Left ventricle myocardium inferior (tissue), 1 donor: Measurements from ENCODE around the gene RGS16. TPM values are rescaled to one million over a fixed set of nuclear protein-coding genes. Genes with fewer than 3 reads are reported as not detected.

Experiments
- DNase-seq: peaks from one replicate; pipeline ENCODE4 v3.0.0-alpha.2; 2020
- H3K27ac ChIP-seq: fragments of 200-600 bp; replicated peaks from 2 replicates; pipeline ENCODE4 v1.8.0; 2021
- H3K27me3 ChIP-seq: fragments of 200-600 bp; 2 replicates; pipeline ENCODE4 v1.8.0; 2021; ENCODE audit warnings: low read depth
- H3K36me3 ChIP-seq: fragments of 200-600 bp; 2 replicates; pipeline ENCODE4 v1.8.0; 2021
- H3K4me1 ChIP-seq: fragments of 200-600 bp; 2 replicates; pipeline ENCODE4 v1.8.0; 2021
- H3K4me3 ChIP-seq: fragments of 200-600 bp; 2 replicates; pipeline ENCODE4 v1.8.0; 2021; ENCODE audit warnings: mild to moderate bottlenecking, moderate library complexity
- H3K9me3 ChIP-seq: fragments of 200-600 bp; replicated peaks from 2 replicates; pipeline ENCODE4 v1.8.0; 2021
- CTCF ChIP-seq: fragments of 200-600 bp; IDR thresholded peaks from 2 replicates; pipeline ENCODE4 v1.8.0; 2021; ENCODE audit warnings: antibody characterized with exemption, mild to moderate bottlenecking, borderline replicate concordance
- intact Hi-C: fragments of 100-400 bp; cut with micrococcal nuclease; formaldehyde crosslinking; loops from one replicate; pipeline ENCODE4 v1.11.0; 2022
- total RNA-seq: library from RNA; stranded (reverse); fragmentation: NEBNext Ultra II Directional; extraction: Animal tissue kit (Norgen Biotek cat#: 25700); gene quantifications from one replicate; pipeline ENCODE4 v1.2.1, GENCODE V29; 2021
- donor health status: DM: no; HTN: yes; CAD: no; lungs with severe emphysema.

The RGS16 gene
- total RNA-seq, 1 donor from 2014 or later: 0.88 TPM

- Histone ChIP-seq H3K36me3 (no peaks in the 10 kb centered on the region), H3K4me1 (no peaks in the 10 kb centered on the region), H3K4me3 (no peak overlapping the region), H3K9me3 (no peaks in the 10 kb centered on the region), H3K27ac (no peak overlapping the region), H3K27me3 (no peaks in the 10 kb centered on the region)
- DNase-seq: no peak
- no peak for TF ChIP-seq CTCF
- intact Hi-C loops: no loop called here
Observed at GRCh38 chr1:182639330-182639729, 35.1 kb upstream of the RGS16 start.

- H3K27ac ChIP-seq: no peak overlapping the region
- no peak for TF ChIP-seq CTCF
- no peaks in the 10 kb centered on the region for H3K27me3 ChIP-seq
- intact Hi-C loops: no loop called here
- no peaks in the 10 kb centered on the region for H3K9me3 ChIP-seq
- H3K36me3 ChIP-seq: no peaks in the 10 kb centered on the region
- no peak overlapping the region for H3K4me3 ChIP-seq
- H3K4me1 ChIP-seq: no peaks in the 10 kb centered on the region
- no peak for DNase-seq
Observed at GRCh38 chr1:182637769-182638168, 33.6 kb upstream of the RGS16 start.

GRCh38 chr1:182635871-182636270, 31.7 kb upstream of the RGS16 start:
- Histone ChIP-seq H3K27me3 (no peaks in the 10 kb centered on the region), H3K4me1 (peaks cover 5% of the 10 kb centered on the region), H3K9me3 (no peaks in the 10 kb centered on the region), H3K36me3 (no peaks in the 10 kb centered on the region), H3K4me3 (no peak overlapping the region), H3K27ac (no peak overlapping the region)
- intact Hi-C loops: no loop called here
- no peak for DNase-seq
- TF ChIP-seq CTCF: no peak

GRCh38 chr1:182634306-182635072, 30.3 kb upstream of the RGS16 start:
- peaks cover 17% of the 10 kb centered on the region for H3K4me1 ChIP-seq
- intact Hi-C loops: no loop called here
- H3K9me3 ChIP-seq: no peaks in the 10 kb centered on the region
- DNase-seq: no peak
- no peak overlapping the region for H3K27ac ChIP-seq
- TF ChIP-seq CTCF: no peak
- H3K27me3 ChIP-seq: no peaks in the 10 kb centered on the region
- no peak overlapping the region for H3K4me3 ChIP-seq
- H3K36me3 ChIP-seq: no peaks in the 10 kb centered on the region

GRCh38 chr1:182633657-182634281, 29.6 kb upstream of the RGS16 start:
- H3K4me3 ChIP-seq: no peak overlapping the region
- no peak overlapping the region for H3K27ac ChIP-seq
- TF ChIP-seq CTCF: no peak
- intact Hi-C loops: no loop called here
- no peak for DNase-seq
- H3K4me1 ChIP-seq: peaks cover 24% of the 10 kb centered on the region
- no peaks in the 10 kb centered on the region for H3K36me3 ChIP-seq
- no peaks in the 10 kb centered on the region for H3K9me3 ChIP-seq
- H3K27me3 ChIP-seq: no peaks in the 10 kb centered on the region
